NCI-H2227 treated with DMSO at 0.1 percent for 48 hours (cell line): ENCODE measurements around the gene GNAS-AS1.

Experiments used
- DNase-seq: peaks from one replicate; lab custom pipeline; 2025; lab: John Stamatoyannopoulos, UW

The GNAS-AS1 gene

DNA sequence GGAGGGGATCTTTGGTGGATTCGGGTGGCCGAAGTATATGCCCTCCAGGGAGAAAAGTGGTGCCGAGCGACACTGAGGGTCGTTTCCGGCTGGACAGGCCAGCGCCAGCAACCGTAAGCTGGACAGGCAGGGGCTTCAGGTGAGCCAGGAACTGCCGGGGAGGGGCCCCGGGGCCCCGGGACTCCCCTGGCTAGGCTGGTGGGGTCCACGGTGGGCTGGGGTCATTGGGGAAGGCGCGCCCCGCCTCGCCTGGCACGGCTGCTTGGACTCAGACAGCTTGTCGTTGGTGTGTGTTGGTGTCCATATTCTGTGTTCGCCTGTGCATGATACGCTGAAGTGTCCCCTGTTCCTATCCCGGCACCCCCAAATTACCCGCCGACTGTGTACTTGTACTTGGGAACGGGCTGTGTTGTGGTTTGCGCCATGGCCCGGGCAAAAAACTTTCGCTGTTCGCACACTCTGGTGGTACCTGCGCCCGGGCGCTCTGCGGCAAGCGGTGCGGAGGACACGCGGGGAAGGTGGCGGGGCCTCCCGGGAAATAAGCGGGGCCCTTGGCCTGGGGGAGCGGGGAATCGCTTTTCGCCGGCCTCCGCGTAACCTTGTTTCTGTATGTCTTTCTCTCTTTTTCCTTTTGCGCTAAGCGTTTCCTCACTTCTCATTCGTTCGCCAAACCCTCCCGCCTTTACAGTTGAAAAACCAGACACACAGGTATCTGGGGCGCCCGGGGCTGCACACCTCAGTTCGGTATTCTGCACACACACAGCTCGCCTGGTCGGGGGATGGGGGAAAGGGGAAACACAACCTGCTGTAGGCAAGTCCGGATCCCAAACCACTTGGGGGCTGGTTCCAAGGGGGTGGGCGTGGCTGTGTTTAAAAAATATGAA is 5.0 kb upstream of the GNAS-AS1 start:
- DNase-seq = no peak

DNA sequence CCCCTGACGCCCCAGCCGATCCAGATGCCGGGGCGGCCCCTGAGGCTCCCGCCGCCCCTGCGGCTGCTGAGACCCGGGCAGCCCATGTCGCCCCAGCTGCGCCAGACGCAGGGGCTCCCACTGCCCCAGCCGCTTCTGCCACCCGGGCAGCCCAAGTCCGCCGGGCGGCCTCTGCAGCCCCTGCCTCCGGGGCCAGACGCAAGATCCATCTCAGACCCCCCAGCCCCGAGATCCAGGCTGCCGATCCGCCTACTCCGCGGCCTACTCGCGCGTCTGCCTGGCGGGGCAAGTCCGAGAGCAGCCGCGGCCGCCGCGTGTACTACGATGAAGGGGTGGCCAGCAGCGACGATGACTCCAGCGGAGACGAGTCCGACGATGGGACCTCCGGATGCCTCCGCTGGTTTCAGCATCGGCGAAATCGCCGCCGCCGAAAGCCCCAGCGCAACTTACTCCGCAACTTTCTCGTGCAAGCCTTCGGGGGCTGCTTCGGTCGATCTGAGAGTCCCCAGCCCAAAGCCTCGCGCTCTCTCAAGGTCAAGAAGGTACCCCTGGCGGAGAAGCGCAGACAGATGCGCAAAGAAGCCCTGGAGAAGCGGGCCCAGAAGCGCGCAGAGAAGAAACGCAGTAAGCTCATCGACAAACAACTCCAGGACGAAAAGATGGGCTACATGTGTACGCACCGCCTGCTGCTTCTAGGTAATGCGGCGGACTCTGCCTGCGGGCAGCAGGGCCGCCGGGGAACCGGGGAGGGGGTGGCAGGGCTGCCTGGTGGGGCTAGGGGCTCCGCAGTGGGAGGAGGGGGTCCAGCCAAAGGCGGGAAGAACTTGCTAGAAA is 4.2 kb upstream of the GNAS-AS1 start:
- DNase-seq = no peak

DNA sequence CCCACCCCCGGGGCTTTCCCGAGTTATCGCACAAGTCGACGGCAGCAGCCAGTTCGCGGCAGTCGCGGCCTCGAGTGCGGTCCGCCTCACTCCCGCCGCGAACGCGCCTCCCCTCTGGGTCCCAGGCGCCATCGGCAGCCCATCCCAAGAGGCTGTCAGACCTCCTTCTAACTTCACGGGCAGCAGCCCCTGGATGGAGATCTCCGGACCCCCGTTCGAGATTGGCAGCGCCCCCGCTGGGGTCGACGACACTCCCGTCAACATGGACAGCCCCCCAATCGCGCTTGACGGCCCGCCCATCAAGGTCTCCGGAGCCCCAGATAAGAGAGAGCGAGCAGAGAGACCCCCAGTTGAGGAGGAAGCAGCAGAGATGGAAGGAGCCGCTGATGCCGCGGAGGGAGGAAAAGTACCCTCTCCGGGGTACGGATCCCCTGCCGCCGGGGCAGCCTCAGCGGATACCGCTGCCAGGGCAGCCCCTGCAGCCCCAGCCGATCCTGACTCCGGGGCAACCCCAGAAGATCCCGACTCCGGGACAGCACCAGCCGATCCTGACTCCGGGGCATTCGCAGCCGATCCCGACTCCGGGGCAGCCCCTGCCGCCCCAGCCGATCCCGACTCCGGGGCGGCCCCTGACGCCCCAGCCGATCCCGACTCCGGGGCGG is 3.4 kb upstream of the GNAS-AS1 start:
- DNase-seq = no peak

DNA sequence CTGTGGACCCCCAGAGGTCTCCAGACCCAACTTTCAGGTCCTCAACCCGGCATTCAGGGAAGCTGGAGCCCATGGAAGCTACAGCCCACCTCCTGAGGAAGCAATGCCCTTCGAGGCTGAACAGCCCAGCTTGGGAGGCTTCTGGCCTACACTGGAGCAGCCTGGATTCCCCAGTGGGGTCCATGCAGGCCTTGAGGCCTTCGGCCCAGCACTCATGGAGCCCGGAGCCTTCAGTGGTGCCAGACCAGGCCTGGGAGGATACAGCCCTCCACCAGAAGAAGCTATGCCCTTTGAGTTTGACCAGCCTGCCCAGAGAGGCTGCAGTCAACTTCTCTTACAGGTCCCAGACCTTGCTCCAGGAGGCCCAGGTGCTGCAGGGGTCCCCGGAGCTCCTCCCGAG is 2.8 kb upstream of the GNAS-AS1 start:
- DNase-seq = no peak

DNA sequence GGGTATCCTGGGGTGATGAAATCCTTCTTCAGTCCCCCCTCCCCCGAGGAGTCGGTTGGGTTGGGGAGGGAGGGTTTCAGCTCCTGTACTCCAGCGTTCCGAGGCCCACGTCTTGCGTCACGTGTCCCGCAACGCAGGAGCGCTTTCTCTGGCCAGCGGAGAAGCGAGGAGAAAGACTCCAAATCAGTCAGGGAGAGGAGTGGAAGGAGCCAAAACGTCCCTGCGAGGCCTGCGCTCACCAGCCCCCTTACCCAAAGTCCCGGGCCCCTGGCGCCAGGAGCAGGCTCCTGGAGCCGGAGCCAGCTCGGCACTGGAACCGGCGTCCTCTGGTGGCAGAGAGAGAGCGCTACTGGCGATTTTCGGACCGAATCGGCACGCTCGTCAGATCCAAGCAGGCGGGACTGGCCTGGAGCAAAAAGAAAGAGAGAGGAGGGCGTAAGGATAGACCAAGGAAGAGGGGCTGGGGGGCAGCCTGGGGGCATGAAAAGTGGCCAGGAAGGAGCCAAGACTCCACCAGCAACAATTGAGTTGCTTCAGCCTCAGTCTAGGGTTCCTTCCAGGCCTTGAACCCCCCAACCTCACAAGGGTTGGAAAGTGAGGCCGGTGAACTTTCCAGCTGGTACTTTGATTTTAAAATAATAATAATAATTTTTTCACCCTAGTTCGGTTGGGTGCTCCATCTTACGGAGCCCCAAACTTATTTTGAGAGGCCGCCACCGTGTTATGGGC is 2.0 kb upstream of the GNAS-AS1 start, which contains the start of gene GNAS:
TSS of gene GNAS (plus strand) at position 174 of the 729 bp plus-strand sequence.
- no peak for DNase-seq

DNA sequence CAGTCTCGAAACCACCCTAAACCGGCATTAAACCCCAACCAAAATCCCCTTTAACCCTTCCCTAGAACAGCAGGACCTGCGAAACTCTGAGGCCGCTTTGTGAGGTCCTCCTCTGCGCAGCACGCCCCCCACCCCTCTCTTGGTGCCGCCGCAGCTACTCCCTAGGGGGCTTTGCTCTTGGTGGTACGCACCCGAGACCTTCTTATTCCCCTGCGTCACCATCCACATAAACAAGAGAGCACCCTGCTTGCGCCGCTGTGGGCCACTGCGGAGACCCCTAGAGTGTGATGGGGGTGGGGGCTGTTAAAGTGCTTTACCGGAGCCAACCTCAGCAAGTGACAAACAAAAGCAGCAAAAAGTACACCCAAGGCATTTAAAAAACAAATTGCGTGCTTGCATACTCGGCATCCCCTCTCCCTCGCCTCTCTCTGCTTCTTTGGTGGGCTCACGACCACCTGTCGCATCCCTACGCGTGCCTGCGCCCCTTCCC is 1.3 kb upstream of the GNAS-AS1 start:
- no peak for DNase-seq

DNA sequence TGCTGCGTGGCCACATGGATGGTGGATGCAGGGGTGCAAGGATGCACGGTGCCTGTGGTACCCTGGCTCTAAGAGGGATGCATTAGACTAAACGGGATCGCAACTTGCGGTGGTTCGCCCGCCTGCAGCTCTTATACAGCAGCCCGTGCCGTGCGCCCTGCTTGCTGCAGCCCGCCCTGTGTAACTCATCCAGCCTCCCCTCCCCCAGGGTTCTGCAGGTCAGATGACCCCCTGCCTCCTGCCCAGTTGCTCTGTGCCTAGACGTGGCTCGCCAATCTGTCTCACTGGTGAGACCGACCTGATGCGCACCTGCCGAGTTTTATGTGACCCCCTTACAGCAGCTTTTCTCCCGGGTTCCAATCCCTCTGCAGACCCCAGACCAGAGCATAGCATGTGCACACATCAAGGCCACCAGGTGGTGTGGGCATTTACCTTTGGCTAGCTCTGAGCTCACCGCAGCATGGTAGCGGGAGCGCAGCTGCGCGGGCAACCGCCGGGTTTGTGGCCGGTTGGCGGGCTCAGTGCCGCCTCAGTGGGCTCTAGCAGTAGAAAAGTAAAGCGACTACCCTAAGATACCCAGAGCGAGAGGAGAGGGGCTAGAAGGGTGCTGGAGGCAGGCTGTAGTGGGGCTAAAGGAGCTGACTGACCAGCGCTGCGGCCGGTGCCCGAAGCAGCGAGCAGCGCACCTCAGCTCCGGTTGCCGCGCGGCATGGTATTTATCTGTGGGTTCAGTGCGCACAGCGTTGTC is 693 bp upstream of the GNAS-AS1 start:
- no peak for DNase-seq

DNA sequence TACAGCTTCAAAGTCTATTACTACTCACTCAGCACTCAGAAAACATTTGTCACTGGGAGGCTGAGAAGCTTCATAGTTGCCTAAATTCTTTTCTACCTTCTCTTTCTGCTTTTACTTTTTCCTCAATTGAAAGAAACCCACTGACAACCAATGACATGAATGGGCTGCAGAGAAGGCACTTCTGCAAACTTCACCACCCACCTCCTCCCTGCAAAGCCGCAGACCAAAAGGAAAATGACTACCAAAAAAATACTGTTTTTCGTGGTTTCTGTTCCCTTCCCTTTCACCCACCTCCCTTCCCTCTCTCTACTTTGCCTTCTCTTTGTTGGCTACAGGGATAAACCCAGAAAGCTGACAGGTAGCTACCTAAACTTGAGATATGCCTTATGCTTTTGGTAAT is 3.2 kb downstream of the GNAS-AS1 start:
- no peak for DNase-seq

DNA sequence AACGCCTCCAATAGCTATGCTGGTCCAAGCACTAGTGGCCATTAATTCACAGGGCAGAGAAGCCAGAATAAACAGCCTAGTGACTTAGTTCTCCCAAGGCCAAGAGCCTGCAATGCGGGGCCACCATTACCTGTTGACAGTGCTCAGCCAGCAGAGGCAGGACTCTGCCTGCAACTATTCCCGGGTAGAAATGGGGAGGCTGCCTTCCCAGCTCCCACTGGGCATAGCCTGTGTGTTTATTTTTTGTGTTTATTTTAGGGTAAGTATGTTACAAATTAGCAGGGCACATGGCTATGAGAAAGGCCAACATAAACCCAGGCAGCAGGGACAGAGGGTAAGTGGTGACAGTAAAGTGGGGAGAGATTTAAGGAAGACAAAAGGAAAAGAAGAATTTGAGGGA is 5.0 kb downstream of the GNAS-AS1 start:
- DNase-seq = no peak

DNA sequence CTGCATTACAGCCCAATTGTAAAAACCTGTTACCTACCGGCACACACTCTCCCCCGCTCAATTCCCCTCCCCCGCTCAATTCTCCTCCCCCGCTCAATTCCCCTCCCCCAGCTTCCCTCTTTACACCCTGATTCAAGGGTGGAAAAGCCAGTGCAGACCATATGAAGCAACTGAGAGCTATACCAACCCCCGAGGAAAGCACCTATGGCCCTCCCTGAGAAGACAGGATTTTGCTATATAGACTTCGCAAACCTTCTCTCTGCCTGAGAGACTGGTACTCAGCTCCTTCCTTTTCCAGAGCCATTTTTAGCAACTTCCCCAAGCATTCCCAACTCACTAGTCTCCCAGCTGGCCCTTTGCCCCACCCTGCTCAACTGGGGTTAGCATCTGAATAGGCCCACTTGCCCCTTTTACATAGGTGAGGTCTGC is 7.6 kb downstream of the GNAS-AS1 start:
- no peak for DNase-seq

DNA sequence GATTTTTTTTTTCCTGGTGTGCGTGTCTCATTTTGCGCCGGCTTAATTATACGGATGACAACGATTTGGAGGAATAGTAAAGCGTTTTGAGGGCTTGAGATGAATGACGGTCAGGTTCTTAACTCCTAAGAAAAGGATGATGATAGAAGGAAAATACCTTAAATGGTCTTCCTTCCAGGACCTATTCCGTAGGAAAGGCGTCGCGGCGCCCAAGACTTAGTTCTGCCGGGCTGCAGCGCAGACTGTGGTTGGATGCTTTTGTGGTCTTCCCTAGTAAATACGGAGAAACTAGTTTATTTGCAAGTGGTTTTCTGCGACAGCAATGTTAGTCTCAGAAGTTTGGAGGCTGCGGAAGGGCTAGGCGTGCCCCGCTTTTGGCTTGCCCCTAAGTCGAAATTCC is 8.4 kb downstream of the GNAS-AS1 start:
- no peak for DNase-seq

DNA sequence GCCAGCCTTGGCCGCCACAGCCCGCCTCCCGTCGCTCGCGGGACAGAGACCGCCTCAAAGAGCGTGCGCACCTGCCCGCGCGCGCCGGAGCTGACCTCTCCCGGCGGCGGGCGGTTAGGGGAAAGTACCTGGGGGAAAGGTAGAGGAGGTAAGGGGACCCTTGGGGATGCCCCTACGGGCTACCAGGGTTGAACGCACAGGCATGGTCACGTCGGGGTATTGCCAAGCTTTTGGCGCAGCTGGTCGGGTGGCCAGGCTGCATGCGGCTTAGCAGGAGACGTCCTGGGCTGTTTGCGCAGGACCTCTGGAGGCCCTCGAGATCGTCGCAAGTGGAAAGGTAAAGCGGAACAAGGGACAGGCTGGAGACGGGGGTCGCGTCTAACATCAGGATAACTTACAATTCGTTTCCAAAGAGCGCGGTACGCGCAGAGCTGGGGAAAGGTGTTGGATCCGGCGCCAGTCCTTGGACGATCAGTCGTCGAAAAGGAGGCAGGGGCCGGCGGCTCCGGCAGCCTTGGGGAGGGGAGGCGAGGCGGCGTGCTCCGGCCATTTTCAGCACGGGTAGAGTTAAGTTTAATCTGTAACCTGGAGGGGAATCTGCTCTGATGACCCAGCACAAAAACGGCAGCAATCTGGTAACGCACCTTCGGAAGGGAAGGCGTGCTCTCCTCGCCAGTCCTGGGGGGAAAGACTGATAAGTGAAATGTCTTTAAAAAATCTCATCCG is 9.0 kb downstream of the GNAS-AS1 start:
- no peak for DNase-seq

DNA sequence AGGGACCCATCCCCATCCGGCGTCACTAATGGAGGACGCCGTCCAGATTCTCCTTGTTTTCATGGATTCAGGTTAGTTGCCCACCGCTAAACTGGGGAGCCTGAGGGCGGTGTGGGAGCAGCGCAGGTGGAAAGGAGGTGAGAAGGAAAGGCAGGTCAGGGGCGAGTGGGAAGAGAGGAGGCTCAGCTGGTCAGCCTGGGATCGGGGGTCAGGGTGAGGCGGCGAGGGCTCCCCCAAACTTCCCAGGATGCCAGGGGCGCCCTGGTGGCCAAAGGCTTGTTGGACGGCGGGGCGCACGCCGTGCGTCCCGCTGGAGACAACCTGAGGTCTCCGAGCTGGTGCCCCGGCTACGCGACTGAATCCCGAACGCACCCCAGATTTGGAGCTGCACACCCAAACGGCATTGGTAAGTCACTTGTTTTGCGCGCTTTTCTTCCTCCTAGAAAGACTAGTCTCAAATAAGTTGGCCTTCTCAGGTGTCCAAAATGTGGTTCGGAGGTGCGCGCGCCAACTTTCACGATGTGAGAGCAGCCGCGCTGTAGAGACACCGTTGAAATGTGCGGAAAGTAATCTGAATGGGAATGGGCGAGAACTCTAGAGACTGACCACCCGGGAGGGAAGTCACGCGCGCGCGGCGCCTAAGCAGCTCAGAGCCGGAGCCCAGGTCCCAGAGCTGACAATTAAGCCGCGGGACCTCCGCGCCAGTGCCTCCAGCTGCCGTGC is 9.7 kb downstream of the GNAS-AS1 start:
- no peak for DNase-seq

DNA sequence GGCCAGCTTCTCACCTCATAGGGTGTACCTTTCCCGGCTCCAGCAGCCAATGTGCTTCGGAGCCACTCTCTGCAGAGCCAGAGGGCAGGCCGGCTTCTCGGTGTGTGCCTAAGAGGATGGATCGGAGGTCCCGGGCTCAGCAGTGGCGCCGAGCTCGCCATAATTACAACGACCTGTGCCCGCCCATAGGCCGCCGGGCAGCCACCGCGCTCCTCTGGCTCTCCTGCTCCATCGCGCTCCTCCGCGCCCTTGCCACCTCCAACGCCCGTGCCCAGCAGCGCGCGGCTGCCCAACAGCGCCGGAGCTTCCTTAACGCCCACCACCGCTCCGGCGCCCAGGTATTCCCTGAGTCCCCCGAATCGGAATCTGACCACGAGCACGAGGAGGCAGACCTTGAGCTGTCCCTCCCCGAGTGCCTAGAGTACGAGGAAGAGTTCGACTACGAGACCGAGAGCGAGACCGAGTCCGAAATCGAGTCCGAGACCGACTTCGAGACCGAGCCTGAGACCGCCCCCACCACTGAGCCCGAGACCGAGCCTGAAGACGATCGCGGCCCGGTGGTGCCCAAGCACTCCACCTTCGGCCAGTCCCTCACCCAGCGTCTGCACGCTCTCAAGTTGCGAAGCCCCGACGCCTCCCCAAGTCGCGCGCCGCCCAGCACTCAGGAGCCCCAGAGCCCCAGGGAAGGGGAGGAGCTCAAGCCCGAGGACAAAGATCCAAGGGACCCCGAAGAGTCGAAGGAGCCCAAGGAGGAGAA is 10.5 kb downstream of the GNAS-AS1 start:
- no peak for DNase-seq

DNA sequence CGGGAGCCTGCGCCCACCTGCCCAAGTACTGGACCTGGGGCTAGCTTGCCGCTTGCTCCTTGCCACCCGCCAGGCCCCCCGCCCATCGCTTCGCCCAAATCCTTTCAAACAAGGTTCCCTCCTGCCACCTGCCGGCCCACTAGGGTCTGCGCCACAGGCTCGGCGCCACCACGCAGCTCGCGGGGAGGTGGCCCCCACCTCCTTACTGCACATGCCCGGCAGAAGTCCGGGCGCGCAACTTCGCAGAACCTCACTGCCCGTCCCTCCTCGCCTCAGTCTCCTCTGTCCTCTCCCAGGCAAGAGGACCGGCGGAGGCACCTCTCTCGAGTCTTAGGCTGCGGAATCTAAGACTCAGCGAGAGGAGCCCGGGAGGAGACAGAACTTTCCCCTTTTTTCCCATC is 11.2 kb downstream of the GNAS-AS1 start:
- DNase-seq = no peak

DNA sequence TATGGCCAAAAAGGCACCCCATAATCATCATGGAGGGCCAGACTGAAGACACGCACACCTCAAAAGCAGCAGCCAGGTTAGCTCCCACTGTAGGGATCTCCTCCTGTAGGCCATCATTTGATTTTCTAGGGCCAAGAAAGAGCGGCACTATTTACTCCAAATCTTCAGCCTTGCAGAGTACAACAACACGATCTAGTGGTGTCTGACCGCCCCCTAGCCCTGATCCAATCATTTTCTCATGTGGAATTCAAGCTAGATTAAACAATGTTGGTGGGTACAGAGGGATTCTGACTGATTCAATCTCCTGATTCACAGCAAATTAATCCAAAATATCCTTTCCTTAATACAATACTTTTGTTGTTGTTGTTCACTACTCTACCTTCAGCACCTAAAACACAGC is 12.5 kb downstream of the GNAS-AS1 start:
- no peak for DNase-seq

DNA sequence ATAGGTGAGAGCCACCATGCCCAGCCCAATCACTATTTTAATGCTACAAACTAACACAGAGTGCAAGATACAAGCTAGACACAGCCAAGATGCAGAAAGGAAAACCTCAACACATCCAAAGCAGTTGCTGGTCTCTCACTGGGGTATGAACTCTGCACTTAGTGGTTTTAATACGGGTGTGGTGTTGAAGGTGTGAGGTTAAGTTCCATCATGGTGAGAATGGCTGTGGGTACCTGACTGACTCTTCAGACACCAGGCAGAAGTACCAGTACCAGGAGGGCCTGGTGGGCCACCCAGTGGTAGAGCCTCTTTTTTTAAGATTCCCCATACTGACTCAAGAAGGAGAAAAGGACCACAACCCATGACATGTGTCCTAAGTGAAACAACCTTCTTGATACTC is 13.0 kb downstream of the GNAS-AS1 start:
- no peak for DNase-seq

DNA sequence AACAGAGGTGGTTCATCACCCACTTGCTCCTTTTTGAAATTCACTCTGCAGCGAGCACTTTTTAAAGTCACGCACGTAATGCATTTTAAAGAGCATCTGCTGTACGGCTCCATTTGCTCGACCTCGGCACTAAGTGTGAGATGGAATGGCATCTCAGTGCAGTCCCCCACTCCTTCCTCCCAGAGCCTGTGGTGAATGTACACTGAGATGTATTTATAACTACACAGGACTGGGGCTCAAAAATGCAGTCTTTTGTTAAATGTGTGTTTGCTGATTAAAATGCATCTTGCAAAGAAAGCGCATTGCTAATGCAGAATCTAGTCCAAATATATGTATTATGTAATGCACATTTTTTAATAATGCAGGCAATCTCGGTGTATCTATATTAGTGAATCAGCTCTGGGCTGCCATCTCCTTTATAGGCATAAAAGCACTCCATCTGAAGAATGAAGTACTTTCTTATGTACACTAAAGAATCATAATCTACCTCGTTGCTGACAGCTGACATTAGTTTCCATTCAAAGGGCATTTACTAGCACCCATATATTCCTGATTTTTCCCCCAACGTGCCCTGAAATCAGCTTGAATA is 14.0 kb downstream of the GNAS-AS1 start:
- no peak for DNase-seq
